Activated T-helper 1 cell treated with anti-CD3 and anti-CD28 coated beads, Interleukin-2, amount 50 U/mL, for 16 hours (primary cell): ENCODE measurements around the gene ENPP3.
"Not testable (repeated sequence)": the region's sequence is repeated elsewhere in the genome, so short reads cannot be mapped to it uniquely, and the experiment has no call there.

Experiments
- DNase-seq, 2 donors: peaks; one replicate each; pipeline ENCODE4 v3.0.0-alpha.2; 2020; ENCODE audit warnings: low read depth in 1 of 2, low spot score in 1 of 2

The ENPP3 gene

GRCh38 chr6:131733376-131734016 is 96.4 kb downstream of the ENPP3 start:
- DNase-seq, result no peak

GRCh38 chr6:131736003-131736596 is 99.0 kb downstream of the ENPP3 start:
- DNase-seq, result no peak

GRCh38 chr6:131736811-131737210 is 99.7 kb downstream of the ENPP3 start:
- DNase-seq, result no peak

- no peak for DNase-seq
Measured at GRCh38 chr6:131739136-131739535, 102.0 kb downstream of the ENPP3 start.

GRCh38 chr6:131740161-131740560 is 103.1 kb downstream of the ENPP3 start:
- no peak for DNase-seq

GRCh38 chr6:131741688-131742393 is 104.7 kb downstream of the ENPP3 start:
- DNase-seq, result no peak

- no peak for DNase-seq
Measured at GRCh38 chr6:131744432-131745287, 107.6 kb downstream of the ENPP3 start.

GRCh38 chr6:131745476-131745875 is 108.4 kb downstream of the ENPP3 start:
- DNase-seq, result no peak

- DNase-seq, result no peak
Measured at GRCh38 chr6:131747821-131748353, 110.8 kb downstream of the ENPP3 start.

GRCh38 chr6:131749023-131749422 is 111.9 kb downstream of the ENPP3 start:
- DNase-seq, result no peak

- not testable (repeated sequence) for DNase-seq
Measured at GRCh38 chr6:131751012-131751715, 114.1 kb downstream of the ENPP3 start.

GRCh38 chr6:131754088-131754487 is 117.0 kb downstream of the ENPP3 start:
- no peak for DNase-seq

- DNase-seq, result no peak
Measured at GRCh38 chr6:131754715-131755567, 117.8 kb downstream of the ENPP3 start.

GRCh38 chr6:131755597-131755996 is 118.5 kb downstream of the ENPP3 start:
- no peak for DNase-seq

GRCh38 chr6:131756039-131756438 is 118.9 kb downstream of the ENPP3 start:
- no peak for DNase-seq

GRCh38 chr6:131758920-131759319 is 121.8 kb downstream of the ENPP3 start:
- DNase-seq, result no peak

- no peak for DNase-seq
Measured at GRCh38 chr6:131761060-131761761, 124.1 kb downstream of the ENPP3 start.

- DNase-seq, result no peak
Measured at GRCh38 chr6:131761762-131762067, 124.6 kb downstream of the ENPP3 start.

- no peak for DNase-seq
Measured at GRCh38 chr6:131762984-131763383, 125.9 kb downstream of the ENPP3 start.
